Measurements from ENCODE around the gene DTYMK.

GRCh38 chr2:241701149-241701398 lies 14.5 kb upstream of the DTYMK start:
- peak; percentile 82 for TF ChIP-seq E2F6 (IDR thresholded peaks at IDR 0.05)
- TF ChIP-seq SIRT6 (IDR thresholded peaks at IDR 0.05; ENCODE audit: low read length), result no peak
- TF ChIP-seq POLR2AphosphoS5 (IDR thresholded peaks at IDR 0.05; ENCODE audit: low read depth, low read length), result peak; percentile 68; the same call in 1 of the 2 replicates
- no peak for TF ChIP-seq POLR2A (IDR thresholded peaks at IDR 0.05; ENCODE audit: control extremely low read depth in 1 of 2, low read depth in 2 of 2, low read length in 2 of 2)
- no peak for TF ChIP-seq HDAC6 (IDR thresholded peaks at IDR 0.05; ENCODE audit: low read depth, low read length)
- peak in 2 of 3 experiments; percentile 59 to 70; a peak in 3 of 4 replicates for TF ChIP-seq CTCF (IDR thresholded peaks at IDR 0.05; ENCODE audit: control extremely low read depth in 1 of 3, insufficient read depth in 1 of 3, low read depth in 1 of 3, low read length in 3 of 3)
